Common myeloid progenitor, CD34-positive (primary cell): ENCODE measurements around the gene CDHR3.
"Not testable (repeated sequence)": the region's sequence is repeated elsewhere in the genome, so short reads cannot be mapped to it uniquely, and the experiment has no call there.

Experiments
- CTCF ChIA-PET: fragments of 350-600 bp; sonication (Branson Sonifier 250); formaldehyde crosslinking; loops from one replicate; lab custom pipeline; 2021; ENCODE audit warnings: antibody characterized with exemption; lab: Charles Lee
- POLR2A ChIA-PET: fragments of 350-600 bp; sonication (Branson Sonifier 250); formaldehyde crosslinking; loops from one replicate; lab custom pipeline; 2021; ENCODE audit warnings: antibody characterized with exemption; lab: Charles Lee
- DNase-seq, 3 donors: peaks; one replicate each; pipeline versions ENCODE4 v3.0.0 to v3.0.0-alpha.2; 2013
- H3K27ac ChIP-seq, 2 experiments: 1 replicate in 1 of 2; 2 replicates in 1 of 2; pipeline ENCODE4 v1.7.0; 2013; ENCODE audit warnings: inconsistent platforms in 2 of 2, low read length in 2 of 2, mild to moderate bottlenecking in 2 of 2, low read depth in 1 of 2, moderate library complexity in 1 of 2; ENCODE audit not compliant: severe bottlenecking in 2 of 2, insufficient read depth in 1 of 2, poor library complexity in 1 of 2
- H3K27me3 ChIP-seq, 5 experiments: replicated peaks in 2 of 5; 1 replicate in 3 of 5; 2 replicates in 2 of 5; pipeline versions ENCODE4 v1.6.1 to v1.7.0; 2013; ENCODE audit warnings: low read length in 4 of 5, mild to moderate bottlenecking in 2 of 5, moderate library complexity in 2 of 5, inconsistent platforms in 1 of 5; ENCODE audit not compliant: insufficient read depth in 5 of 5, control insufficient read depth in 4 of 5
- H3K36me3 ChIP-seq, 4 experiments: 1 replicate in 2 of 4; 2 replicates in 2 of 4; pipeline versions ENCODE4 v1.6.1 to v1.7.0; 2013; ENCODE audit warnings: low read length in 3 of 4, control low read depth in 1 of 4, mild to moderate bottlenecking in 1 of 4; ENCODE audit not compliant: control insufficient read depth in 4 of 4, insufficient read depth in 4 of 4
- H3K4me1 ChIP-seq, 4 experiments: 1 replicate in 3 of 4; 2 replicates in 1 of 4; pipeline versions ENCODE4 v1.6.1 to v1.7.1; 2013; ENCODE audit warnings: low read length in 3 of 4, mild to moderate bottlenecking in 3 of 4, control low read depth in 1 of 4, inconsistent platforms in 1 of 4, moderate library complexity in 1 of 4; ENCODE audit not compliant: control insufficient read depth in 4 of 4, insufficient read depth in 4 of 4; ENCODE audit errors: control extremely low read depth in 1 of 4
- H3K4me3 ChIP-seq, 7 experiments: 1 replicate in 4 of 7; 2 replicates in 3 of 7; pipeline versions ENCODE4 v1.5.1 to v1.7.0; 2013; ENCODE audit warnings: mild to moderate bottlenecking in 7 of 7, low read length in 6 of 7, moderate library complexity in 6 of 7, inconsistent platforms in 2 of 7, low read depth in 2 of 7, control low read depth in 1 of 7; ENCODE audit not compliant: insufficient read depth in 4 of 7, control insufficient read depth in 1 of 7; ENCODE audit errors: extremely low read depth in 1 of 7
- H3K9me3 ChIP-seq, 5 experiments: 1 replicate in 4 of 5; 2 replicates in 1 of 5; pipeline versions ENCODE4 v1.6.1 to v1.7.1; 2013; ENCODE audit warnings: low read length in 4 of 5, mild to moderate bottlenecking in 2 of 5, inconsistent platforms in 1 of 5, low read depth in 1 of 5, moderate library complexity in 1 of 5; ENCODE audit not compliant: control insufficient read depth in 4 of 5, insufficient read depth in 2 of 5; ENCODE audit errors: control extremely low read depth in 1 of 5
- WGBS: methylation state at CpG from one replicate; pipeline ENCODE4 v1.1.5; 2013; ENCODE audit not compliant: insufficient coverage; 5-methylcytosine and 5-hydroxymethylcytosine counted together

Gene CDHR3

GRCh38 chr7:105978035-105978434, 15.0 kb downstream of the CDHR3 start:
- Histone ChIP-seq H3K4me1 (no peaks in the 10 kb centered on the region), H3K27me3 (peaks cover 0 to 13% (median 3%) of the 10 kb centered on the region in 5 experiments), H3K9me3 (no peaks in the 10 kb centered on the region), H3K36me3 (no peaks in the 10 kb centered on the region), H3K27ac (no peak overlapping the region), H3K4me3 (no peak overlapping the region)
- no peak for DNase-seq
- 100% methylated on average over 2 of the region's 3 CpGs for WGBS
- POLR2A ChIA-PET: no interaction called here
- CTCF ChIA-PET: interaction anchor here (0.8 to 1.2 kb wide), 2 partner anchors 12 to 21 kb away, joined by 3 read pairs; no protein-coding TSS in a partner anchor

GRCh38 chr7:105978974-105979373, 15.9 kb downstream of the CDHR3 start:
- Histone ChIP-seq H3K27ac (no peak overlapping the region), H3K4me1 (no peaks in the 10 kb centered on the region), H3K9me3 (no peaks in the 10 kb centered on the region), H3K27me3 (peaks cover 0 to 13% (median 2%) of the 10 kb centered on the region in 5 experiments), H3K36me3 (no peaks in the 10 kb centered on the region), H3K4me3 (no peak overlapping the region)
- POLR2A ChIA-PET: no interaction called here
- WGBS: 100% methylated on average over 1 of the region's 2 CpGs
- DNase-seq: no peak
- CTCF ChIA-PET: interaction anchor here (1.2 kb wide), 1 partner anchor 12 kb away, joined by 3 read pairs; no protein-coding TSS in a partner anchor

GRCh38 chr7:105979405-105979804, 16.3 kb downstream of the CDHR3 start:
- Histone ChIP-seq H3K4me3 (no peak overlapping the region), H3K36me3 (no peaks in the 10 kb centered on the region), H3K9me3 (no peaks in the 10 kb centered on the region), H3K27me3 (peaks cover 0 to 13% (median 2%) of the 10 kb centered on the region in 5 experiments), H3K27ac (no peak overlapping the region), H3K4me1 (no peaks in the 10 kb centered on the region)
- CTCF ChIA-PET: interaction anchor here (0.6 kb wide), 1 partner anchor 974 kb away, joined by 3 read pairs; no protein-coding TSS in a partner anchor
- WGBS: 100% methylated on average over 1 of the region's 2 CpGs
- POLR2A ChIA-PET: no interaction called here
- DNase-seq: no peak

- POLR2A ChIA-PET: interaction anchor here (0.5 kb wide), 1 partner anchor 184 kb away, joined by 3 read pairs; no protein-coding TSS in a partner anchor
- 96% methylated on average over 3 of the region's 3 CpGs for WGBS
- CTCF ChIA-PET: interaction anchor here (1.7 kb wide), 1 partner anchor 29 kb away, joined by 5 read pairs; no protein-coding TSS in a partner anchor
- H3K27me3 ChIP-seq: peaks cover 0 to 15% (median 5%) of the 10 kb centered on the region in 5 experiments
- H3K9me3 ChIP-seq: no peaks in the 10 kb centered on the region
- H3K27ac ChIP-seq: no peak overlapping the region
- H3K4me1 ChIP-seq: no peaks in the 10 kb centered on the region
- no peak overlapping the region for H3K4me3 ChIP-seq
- no peak for DNase-seq
- H3K36me3 ChIP-seq: no peaks in the 10 kb centered on the region
Observed at GRCh38 chr7:105980645-105981396, 17.8 kb downstream of the CDHR3 start.

- CTCF ChIA-PET: interaction anchor here (0.6 to 2.3 kb wide), 4 partner anchors 10 to 480 kb away, joined by 3 to 5 read pairs (median 4); no protein-coding TSS in a partner anchor
- Histone ChIP-seq H3K27ac (no peak overlapping the region), H3K36me3 (no peaks in the 10 kb centered on the region), H3K4me1 (no peaks in the 10 kb centered on the region), H3K9me3 (no peaks in the 10 kb centered on the region), H3K4me3 (no peak overlapping the region), H3K27me3 (peaks cover 0 to 19% (median 6%) of the 10 kb centered on the region in 5 experiments)
- POLR2A ChIA-PET: no interaction called here
- no peak for DNase-seq
- 80% methylated on average over 1 of the region's 2 CpGs for WGBS
Observed at GRCh38 chr7:105982388-105982787, 19.3 kb downstream of the CDHR3 start.

GRCh38 chr7:105984808-105985207, 21.7 kb downstream of the CDHR3 start:
- H3K4me1 ChIP-seq, H3K27ac ChIP-seq, POLR2A ChIA-PET, H3K4me3 ChIP-seq, H3K9me3 ChIP-seq, DNase-seq, H3K36me3 ChIP-seq: not testable (repeated sequence)
- CTCF ChIA-PET: interaction anchor here (1.0 to 2.3 kb wide), 2 partner anchors 12 to 50 kb away, joined by 4 to 5 read pairs; no protein-coding TSS in a partner anchor
- WGBS: 100% methylated on average over 5 of the region's 6 CpGs
- H3K27me3 ChIP-seq: peaks cover 0 to 21% (median 9%) of the 10 kb centered on the region in 5 experiments

- H3K4me3 ChIP-seq: no peak overlapping the region
- CTCF ChIA-PET: interaction anchor here (1.0 kb wide), 1 partner anchor 51 kb away, joined by 4 read pairs; no protein-coding TSS in a partner anchor
- H3K4me1 ChIP-seq: no peaks in the 10 kb centered on the region
- no peaks in the 10 kb centered on the region for H3K9me3 ChIP-seq
- POLR2A ChIA-PET: no interaction called here
- no peak for DNase-seq
- 80% methylated on average over 1 of the region's 4 CpGs for WGBS
- no peaks in the 10 kb centered on the region for H3K36me3 ChIP-seq
- peaks cover 0 to 23% (median 8%) of the 10 kb centered on the region in 5 experiments for H3K27me3 ChIP-seq
- no peak overlapping the region for H3K27ac ChIP-seq
Observed at GRCh38 chr7:105985229-105985628, 22.2 kb downstream of the CDHR3 start.
